ENCODE results near the gene EPRS1.
"Not testable (repeated sequence)": the region's sequence is repeated elsewhere in the genome, so short reads cannot be mapped to it uniquely, and the experiment has no call there.

Gene EPRS1

GRCh38 chr1:220046052-220046930 lies at the start of gene EPRS1:
EPRS1 (minus strand) TSS chr1:220046505; CDS start chr1:220046388, 117 bp downstream.
- FAIRE-seq, result peak; percentile 82

- FAIRE-seq, result no peak
Measured at GRCh38 chr1:220094016-220094911, 48.0 kb upstream of the EPRS1 start, which contains the start of gene IARS2. IARS2 (plus strand) TSS chr1:220094132; CDS start chr1:220094217, 85 bp downstream.

DNA sequence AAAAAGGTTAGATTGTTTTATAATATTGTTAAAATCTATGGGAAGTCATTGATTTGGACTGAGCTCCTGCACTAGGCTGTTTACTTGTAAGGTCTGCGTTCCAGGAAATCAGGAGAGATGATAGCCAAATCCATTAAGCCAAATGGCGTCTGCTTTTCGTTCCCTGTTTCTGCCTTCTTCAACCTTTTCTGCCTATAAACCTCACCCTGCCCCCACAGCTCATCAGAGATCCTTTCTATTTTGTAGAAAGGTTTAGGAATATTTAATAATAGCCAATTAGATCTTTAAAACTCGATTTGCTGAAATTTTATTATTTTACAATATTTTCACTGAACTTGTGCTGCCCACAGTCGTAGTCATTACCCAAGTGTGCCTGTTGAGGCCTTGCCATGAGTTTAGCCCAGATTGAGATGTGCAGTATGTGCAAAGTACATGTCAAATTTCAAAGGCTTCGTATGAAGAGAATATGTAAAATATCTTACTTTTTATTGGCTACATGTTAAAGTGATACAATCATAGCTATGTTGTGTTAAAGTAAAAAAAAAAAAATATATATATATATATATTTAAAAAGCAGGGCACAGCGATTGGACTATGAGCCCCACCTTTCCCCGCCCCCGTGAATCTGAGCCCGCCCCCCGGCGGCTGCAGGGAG lies 47.2 kb upstream of the EPRS1 start:
- FAIRE-seq, result no peak

- no peak for FAIRE-seq
Measured at GRCh38 chr1:220092694-220093093, 46.4 kb upstream of the EPRS1 start.

DNA sequence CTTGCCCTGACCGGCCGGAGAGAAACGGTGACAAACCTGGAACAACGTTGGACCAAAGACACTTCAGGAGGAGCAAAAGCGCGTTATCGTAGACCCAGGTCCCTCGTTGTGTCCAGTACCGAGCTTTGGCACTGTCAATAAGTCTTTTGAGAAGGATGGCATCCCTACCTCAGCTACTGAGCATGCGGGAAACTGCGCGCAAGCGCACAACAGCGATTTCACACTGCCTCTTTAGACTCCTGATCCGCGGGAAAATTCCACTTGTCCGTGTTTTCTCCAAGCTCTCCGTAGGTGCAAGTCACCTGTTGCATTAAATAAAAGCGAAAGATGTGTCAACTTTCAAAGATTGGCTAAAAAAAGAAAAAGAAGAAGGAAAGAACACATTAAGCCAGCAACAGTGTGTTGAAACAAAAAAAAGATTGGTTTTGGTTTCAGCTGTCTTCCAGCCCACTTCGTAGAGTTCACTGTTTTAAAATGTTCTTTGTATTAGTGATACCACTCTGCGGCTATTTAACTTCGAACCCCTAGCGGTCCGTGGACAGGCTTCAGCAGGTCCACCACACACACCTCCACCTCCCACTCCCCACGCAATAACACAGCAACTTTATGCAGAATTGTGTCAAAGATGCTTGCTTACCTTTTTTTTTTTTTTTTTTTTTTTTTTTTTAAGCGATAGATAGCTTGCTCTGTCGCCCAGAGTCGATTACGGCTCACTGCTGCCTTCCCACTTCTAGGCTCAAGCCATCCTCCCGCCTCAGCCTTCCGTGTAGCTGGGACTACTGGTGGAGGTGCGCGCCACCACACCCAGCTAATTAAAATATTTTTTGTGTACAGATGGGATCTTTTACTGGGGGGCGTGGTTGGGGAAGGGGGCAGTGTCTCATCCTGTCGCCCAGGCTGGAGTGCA lies 43.6 kb upstream of the EPRS1 start, which contains the start of gene BPNT1:
Gene BPNT1, minus strand, starts transcription at position 139 of the 907 bp plus-strand sequence. CDS start 9,942 bp downstream, outside the sequence.
- FAIRE-seq, result no peak

- FAIRE-seq, result not testable (repeated sequence)
Measured at GRCh38 chr1:220086261-220086686, 40.0 kb upstream of the EPRS1 start.

DNA sequence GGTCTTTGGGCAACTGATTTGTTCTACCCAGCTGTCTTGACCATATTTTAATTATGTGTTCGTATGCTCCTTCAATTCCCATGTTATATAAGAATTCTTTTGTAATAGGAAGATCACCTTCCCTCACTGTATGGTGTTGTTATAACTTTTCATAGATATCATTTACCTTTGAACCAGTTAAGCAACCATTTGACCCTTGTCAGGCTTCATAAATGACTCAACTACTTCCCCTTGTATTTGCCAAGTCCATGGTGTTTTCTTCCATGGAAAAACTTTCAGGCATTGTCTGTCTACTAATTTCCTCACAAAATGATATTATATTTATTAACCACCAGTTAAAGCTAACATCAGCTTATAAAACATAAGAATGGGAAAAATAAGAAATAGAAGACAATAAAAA lies 38.2 kb upstream of the EPRS1 start:
- FAIRE-seq, result no peak

GRCh38 chr1:220077887-220078286 lies 31.6 kb upstream of the EPRS1 start:
- FAIRE-seq, result no peak

GRCh38 chr1:220076861-220077762 lies 30.8 kb upstream of the EPRS1 start:
- FAIRE-seq, result no peak

GRCh38 chr1:220067269-220068204 lies 21.2 kb upstream of the EPRS1 start:
- FAIRE-seq, result no peak

DNA sequence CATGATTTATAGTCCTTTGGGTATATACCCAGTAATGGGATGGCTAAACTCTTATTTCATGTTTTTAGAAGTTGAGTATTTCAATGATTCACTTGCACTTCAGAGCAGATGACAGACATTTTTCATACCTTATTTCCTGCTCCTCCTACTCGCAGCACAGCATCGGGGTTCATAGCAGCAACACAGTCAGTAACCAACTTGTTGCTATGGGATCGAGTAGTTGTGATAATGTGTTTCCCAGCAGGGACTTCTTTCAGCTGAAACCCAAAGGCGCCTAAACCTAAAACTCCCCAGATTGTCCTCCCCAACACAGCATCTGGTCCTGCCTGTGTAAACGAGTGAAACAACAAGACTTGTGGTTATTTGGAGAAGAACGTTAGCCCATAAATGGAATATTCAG lies 16.3 kb upstream of the EPRS1 start:
- no peak for FAIRE-seq

GRCh38 chr1:220060876-220061275 lies 14.6 kb upstream of the EPRS1 start:
- no peak for FAIRE-seq

DNA sequence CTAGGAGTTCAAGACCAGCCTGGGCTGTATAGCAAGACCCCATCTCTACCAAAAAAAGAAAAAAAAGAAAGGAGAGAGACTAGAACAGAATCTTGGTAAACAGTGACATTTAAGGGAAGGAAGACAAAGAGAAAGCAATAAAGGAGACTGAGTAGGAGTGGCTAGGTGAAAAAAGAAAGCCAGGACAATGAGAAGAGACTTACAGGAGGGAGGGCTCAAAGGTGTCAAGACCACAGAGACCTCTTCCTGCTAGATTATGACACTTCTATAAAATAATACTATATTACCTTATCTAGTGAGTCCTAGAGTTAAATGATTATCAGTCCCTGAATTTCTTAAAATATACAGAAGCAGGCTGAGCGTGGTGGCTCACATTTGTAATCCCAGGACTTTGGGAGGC lies 10.1 kb upstream of the EPRS1 start:
- FAIRE-seq, result no peak

DNA sequence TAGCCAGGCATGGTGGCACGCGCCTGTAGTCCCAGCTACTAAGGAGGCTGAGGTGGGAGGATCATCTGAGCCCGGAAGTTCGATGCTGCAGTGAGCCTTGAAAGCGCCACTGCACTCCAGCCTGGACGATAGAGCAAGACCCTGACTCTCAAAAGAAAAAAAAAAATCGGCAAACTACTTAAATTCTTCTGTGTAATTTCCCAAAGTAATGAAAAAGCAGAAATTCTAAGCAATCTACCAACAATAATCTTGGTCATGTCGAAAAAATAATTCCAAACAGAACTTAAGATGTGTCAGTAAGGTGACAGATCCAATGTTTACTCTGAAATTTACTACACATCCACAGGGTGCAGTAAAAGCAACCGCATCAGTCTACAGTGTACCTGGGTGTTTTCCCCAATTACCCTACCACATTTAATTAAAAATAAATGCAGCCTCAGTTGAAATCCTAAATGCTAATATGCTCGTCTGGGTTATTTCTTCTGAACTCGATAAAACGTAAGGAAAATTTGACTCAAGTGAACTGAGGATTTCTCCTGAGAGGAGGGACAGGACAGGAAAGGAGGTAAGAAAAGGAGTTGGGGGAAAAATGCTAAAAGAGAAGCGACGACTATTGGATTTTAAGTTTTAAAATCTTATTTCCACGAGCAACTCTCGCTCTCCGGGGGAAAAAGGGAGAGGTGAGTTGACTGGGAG lies 801 bp downstream of the EPRS1 start:
- FAIRE-seq, result no peak

GRCh38 chr1:220044678-220045355 lies 1.5 kb downstream of the EPRS1 start:
- no peak for FAIRE-seq

GRCh38 chr1:220043646-220044045 lies 2.7 kb downstream of the EPRS1 start:
- no peak for FAIRE-seq

GRCh38 chr1:220040028-220040596 lies 6.2 kb downstream of the EPRS1 start:
- no peak for FAIRE-seq

GRCh38 chr1:220038640-220039039 lies 7.7 kb downstream of the EPRS1 start:
- FAIRE-seq, result no peak
